ENCODE data around the gene NR2F2.

Gene NR2F2

DNA sequence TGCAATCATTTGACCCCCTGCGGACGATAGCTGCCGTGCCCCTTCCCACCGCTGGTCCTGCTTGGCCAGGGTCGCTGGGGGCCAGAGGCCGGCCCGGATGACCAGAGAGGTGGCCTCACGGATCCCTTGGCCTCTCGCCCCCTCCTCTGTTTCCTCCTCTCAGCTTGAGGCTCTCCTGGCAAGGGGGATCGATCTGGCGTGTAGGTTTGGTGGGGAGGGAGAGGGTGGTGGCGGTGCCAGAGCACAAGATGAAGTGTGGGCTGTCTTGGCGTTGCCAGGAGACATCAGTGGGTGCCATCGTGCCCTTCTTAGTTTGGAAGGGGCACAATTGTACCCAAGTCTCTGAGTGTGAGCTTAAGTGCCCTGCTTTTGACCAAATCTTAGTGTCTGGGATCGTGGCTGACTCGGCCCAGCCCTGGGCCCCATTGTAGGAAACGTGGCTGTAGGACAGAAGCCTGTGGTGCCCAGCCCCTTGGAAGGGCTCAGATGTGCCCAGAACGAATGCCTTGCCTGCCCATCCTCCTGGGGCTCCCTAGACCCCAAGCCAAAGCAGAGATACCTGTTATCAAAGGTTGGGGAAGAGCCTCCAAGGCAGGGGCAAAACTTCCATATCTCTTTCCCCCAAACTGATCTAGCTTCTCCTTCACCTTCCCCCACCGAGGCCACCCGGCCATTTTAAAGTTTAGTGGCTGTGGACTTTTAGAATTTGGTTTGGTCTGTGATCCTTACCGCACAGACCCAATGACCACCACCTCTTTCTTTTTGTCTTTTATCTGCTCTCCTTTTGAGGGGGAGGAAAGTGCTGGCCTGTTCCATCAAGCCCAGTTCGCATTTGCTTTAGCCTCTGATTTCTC is 14.4 kb downstream of the NR2F2 start:
- peaks cover 98% of the 10 kb centered on the region for H3K79me2 ChIP-seq (ENCODE audit: control insufficient read depth, insufficient read depth, low read length, unreplicated experiment)
- H3K4me1 ChIP-seq (ENCODE audit: control insufficient read depth, insufficient read depth, low read length, unreplicated experiment): peaks cover 53% of the 10 kb centered on the region
- 0 out of 2 replicates have a peak, but pooled peaks cover 2% of the 10 kb centered on the region for H3K36me3 ChIP-seq (ENCODE audit: insufficient read depth, low read length)
- no peak overlapping the region for H2AFZ ChIP-seq (ENCODE audit: low read length, unreplicated experiment)
- peak overlapping the region; percentile 97 for H3K4me3 ChIP-seq (ENCODE audit: low read depth, low read length)
- H3K27me3 ChIP-seq (ENCODE audit: insufficient read depth, low read length): no peaks in the 10 kb centered on the region
- H3K27ac ChIP-seq (ENCODE audit: low read depth, low read length): peak overlapping the region; percentile 80

DNA sequence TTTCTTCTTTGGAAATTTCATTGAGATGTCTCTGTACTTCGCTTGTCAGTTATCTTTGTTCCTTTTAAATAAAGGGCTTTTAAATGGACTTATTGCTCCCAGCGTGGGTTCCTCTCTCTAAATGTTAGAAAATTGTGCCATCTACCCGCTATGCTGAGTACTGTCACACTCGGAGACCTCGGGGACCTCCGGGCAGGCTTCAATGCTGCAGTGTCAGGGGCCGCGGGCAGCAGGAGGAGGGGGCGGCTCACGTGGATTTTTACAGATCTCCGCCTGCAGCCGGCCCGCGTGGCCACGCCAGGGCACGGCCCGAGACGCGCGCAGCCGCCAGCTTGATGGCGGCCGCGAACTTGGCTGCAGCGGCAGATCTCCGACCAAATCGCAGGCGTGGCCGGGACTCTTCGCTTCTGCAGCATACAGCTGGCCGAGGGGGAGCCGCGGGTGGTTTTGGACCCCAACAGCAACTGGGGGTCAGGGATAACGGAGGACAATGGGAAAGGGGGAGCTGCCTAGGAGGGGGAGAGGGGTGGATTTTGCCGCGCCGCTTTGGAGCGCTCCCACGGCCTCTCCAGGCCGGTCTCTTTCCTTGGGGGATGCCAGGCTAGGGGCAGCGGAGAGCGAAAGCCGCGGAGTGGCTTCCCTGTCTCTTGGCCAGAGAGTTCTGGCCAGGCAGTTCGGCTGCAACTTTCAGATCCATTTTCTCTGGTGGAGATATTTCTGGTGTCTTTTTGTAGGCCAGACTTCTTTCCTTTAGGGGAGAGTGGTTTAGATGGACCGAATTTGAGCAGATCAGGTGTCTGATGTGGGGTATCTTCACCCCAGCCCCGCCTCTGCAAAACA is 15.3 kb downstream of the NR2F2 start:
- Histone ChIP-seq H3K36me3 (ENCODE audit: insufficient read depth, low read length) (no peaks in the 10 kb centered on the region), H3K4me1 (ENCODE audit: control insufficient read depth, insufficient read depth, low read length, unreplicated experiment) (peaks cover 62% of the 10 kb centered on the region), H3K79me2 (ENCODE audit: control insufficient read depth, insufficient read depth, low read length, unreplicated experiment) (peaks cover 98% of the 10 kb centered on the region), H3K27me3 (ENCODE audit: insufficient read depth, low read length) (no peaks in the 10 kb centered on the region), H3K27ac (ENCODE audit: low read depth, low read length) (peak overlapping the region; percentile 80), H3K4me3 (ENCODE audit: low read depth, low read length) (peak overlapping the region; percentile 97), H2AFZ (ENCODE audit: low read length, unreplicated experiment) (no peak overlapping the region)

DNA sequence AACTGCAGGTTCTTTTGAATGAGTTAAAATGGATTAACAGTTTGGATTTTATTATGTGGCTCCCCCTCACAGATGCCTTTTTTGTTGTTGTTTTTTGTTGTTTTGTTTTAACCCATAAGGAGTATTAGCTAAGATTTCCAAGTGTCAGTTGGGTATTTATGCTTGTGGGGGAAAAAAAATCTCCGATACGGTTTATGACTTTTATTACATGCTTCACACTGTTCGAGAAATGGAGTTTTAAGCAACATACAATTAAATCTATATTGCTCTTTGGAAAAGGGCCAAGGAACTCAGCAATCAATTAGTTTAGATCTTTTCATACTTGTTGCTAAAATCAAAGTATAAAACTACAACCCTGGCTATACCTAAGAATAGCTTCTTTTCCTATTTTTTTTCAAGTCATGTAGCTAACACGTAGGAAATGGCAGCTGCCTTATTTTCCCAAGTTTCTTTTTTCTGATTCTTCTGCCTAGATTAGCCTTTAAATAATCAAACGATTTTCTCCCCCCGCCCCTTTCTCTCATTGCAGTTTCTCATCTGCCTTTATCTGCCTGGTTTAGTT is 16.0 kb downstream of the NR2F2 start:
- no peak overlapping the region for H2AFZ ChIP-seq (ENCODE audit: low read length, unreplicated experiment)
- H3K36me3 ChIP-seq (ENCODE audit: insufficient read depth, low read length): no peaks in the 10 kb centered on the region
- peaks cover 62% of the 10 kb centered on the region for H3K4me1 ChIP-seq (ENCODE audit: control insufficient read depth, insufficient read depth, low read length, unreplicated experiment)
- H3K79me2 ChIP-seq (ENCODE audit: control insufficient read depth, insufficient read depth, low read length, unreplicated experiment): peaks cover 99% of the 10 kb centered on the region
- H3K27me3 ChIP-seq (ENCODE audit: insufficient read depth, low read length): no peaks in the 10 kb centered on the region
- H3K27ac ChIP-seq (ENCODE audit: low read depth, low read length): peak overlapping the region; percentile 80
- peak overlapping the region; percentile 97 for H3K4me3 ChIP-seq (ENCODE audit: low read depth, low read length)

DNA sequence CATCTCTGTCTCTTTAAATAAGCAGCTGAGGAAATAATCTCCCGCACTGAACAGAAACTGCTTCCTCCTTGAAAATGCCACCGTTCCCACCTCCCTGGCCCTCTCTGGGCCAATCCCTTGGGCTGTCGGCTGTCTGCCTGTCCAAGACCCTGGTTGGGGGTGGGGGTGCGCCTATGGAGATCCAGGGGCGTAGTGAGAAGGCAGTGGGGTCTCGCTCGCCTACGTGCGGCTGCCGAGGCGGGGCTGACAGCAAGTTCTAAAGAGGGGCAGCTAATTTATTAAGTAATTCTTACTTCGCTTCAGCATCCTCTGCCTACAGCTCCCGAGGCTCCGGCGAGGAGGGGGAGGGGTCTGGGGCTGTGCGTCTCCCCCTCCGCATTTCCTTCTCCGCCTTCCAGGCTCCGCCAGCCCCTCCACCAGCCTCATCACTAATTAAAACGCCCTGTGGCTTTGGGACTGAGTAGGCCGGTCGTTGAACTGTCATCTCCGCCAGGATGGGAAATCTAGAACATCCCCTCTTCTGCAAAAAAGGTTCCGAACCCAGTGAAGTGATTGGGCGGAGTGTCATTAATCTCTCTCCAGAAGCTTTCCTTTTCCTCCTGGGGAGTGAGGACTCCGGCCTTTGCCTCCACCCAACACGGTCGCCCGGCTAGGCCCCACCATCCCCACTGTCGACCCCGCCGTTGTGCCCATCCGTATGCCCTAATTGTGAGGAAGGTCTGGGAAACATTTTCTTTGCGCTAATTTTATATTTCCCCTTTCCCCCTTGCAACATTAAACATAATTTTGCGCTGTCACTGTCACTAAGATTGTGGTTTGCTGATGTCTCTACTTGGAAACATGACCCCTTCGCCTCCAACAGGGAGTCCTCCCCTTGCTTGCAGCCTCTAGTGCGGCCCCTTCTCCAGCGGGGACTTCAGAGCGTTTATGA is 16.9 kb downstream of the NR2F2 start:
- peak overlapping the region; percentile 80 for H3K27ac ChIP-seq (ENCODE audit: low read depth, low read length)
- no peaks in the 10 kb centered on the region for H3K27me3 ChIP-seq (ENCODE audit: insufficient read depth, low read length)
- peak overlapping the region; percentile 3 for H2AFZ ChIP-seq (ENCODE audit: low read length, unreplicated experiment)
- no peaks in the 10 kb centered on the region for H3K36me3 ChIP-seq (ENCODE audit: insufficient read depth, low read length)
- H3K79me2 ChIP-seq (ENCODE audit: control insufficient read depth, insufficient read depth, low read length, unreplicated experiment): peaks cover 99% of the 10 kb centered on the region
- peaks cover 66% of the 10 kb centered on the region for H3K4me1 ChIP-seq (ENCODE audit: control insufficient read depth, insufficient read depth, low read length, unreplicated experiment)
- H3K4me3 ChIP-seq (ENCODE audit: low read depth, low read length): peak overlapping the region; percentile 97

DNA sequence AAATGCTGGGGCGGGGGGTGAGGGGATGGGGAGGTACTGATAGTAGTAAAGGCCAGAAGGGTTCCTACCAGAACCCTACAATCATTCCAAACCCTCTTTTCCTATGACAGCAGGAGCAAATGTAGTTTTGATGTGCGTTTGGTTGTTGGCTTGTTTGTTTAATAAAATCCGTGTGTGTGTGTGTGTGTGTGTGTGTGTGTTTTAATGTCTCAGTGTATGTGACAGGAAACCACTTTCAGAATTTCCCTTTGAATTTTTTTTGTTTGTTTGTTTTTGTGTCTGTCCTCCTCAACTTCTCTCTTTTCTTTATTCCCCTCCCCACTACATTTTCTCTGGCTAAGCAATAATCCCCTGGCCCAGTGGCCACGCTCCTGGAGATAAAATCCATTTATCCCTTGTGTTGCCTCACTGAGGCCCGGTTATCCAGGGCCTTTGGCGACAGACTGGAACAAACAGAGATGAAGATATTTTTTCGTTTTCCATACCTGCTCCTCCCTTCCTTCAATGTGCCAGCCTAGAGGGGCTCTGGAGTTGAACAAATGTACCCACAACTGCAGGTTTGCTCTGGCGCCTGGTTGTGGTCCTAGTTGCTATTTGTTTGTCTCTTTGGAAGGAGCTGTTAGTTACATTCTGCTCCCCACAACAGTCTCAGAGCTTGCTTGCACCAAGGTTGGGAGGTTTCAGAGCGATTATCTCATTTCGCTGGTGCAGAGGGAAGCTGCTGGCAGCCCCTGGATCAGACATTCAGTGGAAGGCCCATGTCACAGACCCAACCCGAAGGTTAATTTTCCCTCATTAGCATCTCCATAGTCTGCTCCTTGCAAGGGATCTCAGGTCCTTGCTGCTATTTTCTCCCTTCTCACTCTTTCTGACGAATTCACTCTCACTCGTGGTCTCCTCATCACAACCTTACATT is 17.9 kb downstream of the NR2F2 start:
- Histone ChIP-seq H2AFZ (ENCODE audit: low read length, unreplicated experiment) (peak overlapping the region; percentile 15), H3K36me3 (ENCODE audit: insufficient read depth, low read length) (no peaks in the 10 kb centered on the region), H3K27me3 (ENCODE audit: insufficient read depth, low read length) (no peaks in the 10 kb centered on the region), H3K4me3 (ENCODE audit: low read depth, low read length) (peak overlapping the region; percentile 97), H3K79me2 (ENCODE audit: control insufficient read depth, insufficient read depth, low read length, unreplicated experiment) (peaks cover 98% of the 10 kb centered on the region), H3K4me1 (ENCODE audit: control insufficient read depth, insufficient read depth, low read length, unreplicated experiment) (peaks cover 67% of the 10 kb centered on the region), H3K27ac (ENCODE audit: low read depth, low read length) (peak overlapping the region; percentile 80)

DNA sequence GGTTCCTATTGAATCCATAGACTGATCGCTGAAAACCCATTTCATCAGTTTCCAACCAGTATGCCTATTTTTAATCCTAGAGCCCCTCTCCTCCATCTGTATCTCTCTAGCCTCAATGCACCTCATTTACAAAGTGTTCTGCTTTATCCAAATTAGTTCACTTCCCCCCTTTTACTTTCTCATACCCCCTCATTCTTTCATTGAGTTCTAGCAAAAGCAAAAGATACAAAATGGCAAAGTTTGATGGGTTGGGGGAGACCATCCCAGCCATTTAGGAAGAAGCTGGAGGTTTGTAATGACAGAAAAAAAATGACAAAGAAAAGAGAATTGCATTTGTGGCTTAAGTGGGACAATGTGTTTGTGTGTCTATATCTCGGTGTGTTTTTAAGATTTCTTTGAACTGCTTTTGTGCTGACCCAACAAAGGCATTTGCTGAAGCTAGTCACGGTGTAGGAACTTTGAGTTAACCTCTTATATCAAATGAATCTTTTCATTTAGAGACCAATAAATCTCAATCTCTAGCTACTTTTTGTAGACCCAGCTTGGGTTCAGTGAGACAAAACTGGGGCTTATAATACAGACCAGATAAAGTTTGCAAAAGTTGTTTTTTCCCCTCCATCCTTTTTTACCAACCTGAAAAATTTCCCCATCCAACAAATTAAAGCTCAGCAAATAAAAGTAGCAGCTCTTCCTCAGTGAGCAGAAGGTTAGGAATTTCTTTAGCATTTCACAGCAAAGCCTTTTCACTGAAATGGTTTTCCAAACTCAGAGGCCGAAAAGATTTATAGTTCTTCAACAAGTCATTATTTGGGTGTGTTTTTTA is 18.7 kb downstream of the NR2F2 start:
- H3K27me3 ChIP-seq (ENCODE audit: insufficient read depth, low read length): no peaks in the 10 kb centered on the region
- no peak overlapping the region for H2AFZ ChIP-seq (ENCODE audit: low read length, unreplicated experiment)
- peak overlapping the region; percentile 97 for H3K4me3 ChIP-seq (ENCODE audit: low read depth, low read length)
- peak overlapping the region; percentile 80 for H3K27ac ChIP-seq (ENCODE audit: low read depth, low read length)
- H3K4me1 ChIP-seq (ENCODE audit: control insufficient read depth, insufficient read depth, low read length, unreplicated experiment): peaks cover 62% of the 10 kb centered on the region
- peaks cover 93% of the 10 kb centered on the region for H3K79me2 ChIP-seq (ENCODE audit: control insufficient read depth, insufficient read depth, low read length, unreplicated experiment)
- no peaks in the 10 kb centered on the region for H3K36me3 ChIP-seq (ENCODE audit: insufficient read depth, low read length)

DNA sequence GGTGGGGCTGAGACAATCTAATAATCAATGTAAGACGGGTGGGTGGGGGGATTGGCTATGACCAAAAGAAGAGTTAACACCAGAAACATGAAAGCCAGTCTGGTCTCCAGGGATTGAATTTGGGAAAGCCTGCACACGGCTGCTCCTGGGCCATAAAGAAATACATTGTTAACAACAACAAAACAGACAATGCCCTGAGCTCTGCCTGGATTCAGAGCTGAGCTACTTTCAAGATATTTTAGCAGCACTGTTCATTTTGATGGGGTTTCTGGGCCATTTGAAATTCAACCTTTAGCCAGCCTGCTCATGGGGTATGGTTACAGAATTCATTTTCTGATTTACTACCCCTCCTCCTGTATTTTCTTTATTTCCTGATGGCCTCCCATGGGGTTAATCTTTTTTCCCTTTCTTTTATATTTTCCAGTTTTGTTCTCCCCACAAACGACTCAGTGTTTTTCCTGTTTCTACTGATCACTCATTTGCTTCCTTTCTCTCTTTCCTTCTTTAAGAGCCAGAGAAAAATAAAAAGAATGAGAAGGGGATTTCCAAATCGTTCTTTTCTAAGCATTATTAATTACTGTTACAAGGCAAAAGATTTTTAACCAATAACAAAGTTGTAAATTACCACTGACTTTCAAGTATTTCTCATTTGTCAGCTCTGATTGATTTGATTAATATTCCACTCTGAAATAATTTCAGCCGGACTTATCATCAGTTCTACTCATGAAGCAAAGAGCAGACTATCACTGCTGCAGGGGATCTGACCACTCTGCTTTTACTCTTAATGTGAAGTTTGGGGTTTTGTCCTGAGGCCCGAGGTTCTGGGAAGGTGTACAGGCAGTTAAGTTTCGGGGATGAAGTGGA is 19.6 kb downstream of the NR2F2 start:
- Histone ChIP-seq H3K79me2 (ENCODE audit: control insufficient read depth, insufficient read depth, low read length, unreplicated experiment) (peaks cover 91% of the 10 kb centered on the region), H3K4me1 (ENCODE audit: control insufficient read depth, insufficient read depth, low read length, unreplicated experiment) (peaks cover 55% of the 10 kb centered on the region), H3K27ac (ENCODE audit: low read depth, low read length) (peak overlapping the region; percentile 80), H3K4me3 (ENCODE audit: low read depth, low read length) (peak overlapping the region; percentile 97), H3K27me3 (ENCODE audit: insufficient read depth, low read length) (no peaks in the 10 kb centered on the region), H3K36me3 (ENCODE audit: insufficient read depth, low read length) (no peaks in the 10 kb centered on the region), H2AFZ (ENCODE audit: low read length, unreplicated experiment) (no peak overlapping the region)

DNA sequence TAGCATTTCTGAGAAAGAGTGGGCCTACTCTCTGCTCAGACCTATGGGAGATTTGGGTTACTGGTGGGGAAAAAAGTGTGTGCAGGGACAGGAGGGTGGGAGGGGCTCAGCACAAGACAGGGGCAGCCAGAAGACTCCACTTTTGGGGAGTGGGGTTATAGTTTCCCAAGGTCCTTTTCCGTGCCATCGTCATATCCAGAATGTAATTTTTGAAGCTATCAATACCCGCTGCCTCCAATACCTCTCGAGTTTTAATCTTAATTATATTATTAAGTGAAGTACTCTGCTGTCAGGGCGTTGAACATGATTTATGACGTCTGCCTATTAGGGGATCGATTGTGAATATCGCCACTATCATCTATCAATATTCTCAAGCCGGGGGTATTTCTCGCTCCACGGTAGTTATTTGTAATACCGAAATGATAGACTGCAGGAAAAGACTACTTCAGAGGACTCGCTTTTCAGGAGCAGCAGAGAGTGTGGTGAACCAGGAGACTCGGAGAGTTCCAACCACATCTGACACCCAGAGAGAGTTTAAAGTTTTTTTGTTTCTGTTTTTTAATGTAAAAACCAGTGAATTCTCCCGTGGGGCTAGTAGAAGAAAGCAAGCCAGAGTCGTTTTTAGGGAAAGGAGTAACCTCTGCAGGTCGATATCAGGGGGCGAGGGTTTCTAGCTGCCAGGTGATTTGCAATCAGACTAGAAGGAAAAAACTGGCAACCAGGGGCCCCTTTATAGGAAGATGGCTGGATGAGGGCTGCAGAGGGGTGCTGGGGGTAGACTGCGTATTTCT is 20.6 kb downstream of the NR2F2 start:
- Histone ChIP-seq H3K4me3 (ENCODE audit: low read depth, low read length) (peak overlapping the region; percentile 97), H3K27me3 (ENCODE audit: insufficient read depth, low read length) (no peaks in the 10 kb centered on the region), H3K36me3 (ENCODE audit: insufficient read depth, low read length) (no peaks in the 10 kb centered on the region), H3K4me1 (ENCODE audit: control insufficient read depth, insufficient read depth, low read length, unreplicated experiment) (peaks cover 65% of the 10 kb centered on the region), H3K79me2 (ENCODE audit: control insufficient read depth, insufficient read depth, low read length, unreplicated experiment) (peaks cover 91% of the 10 kb centered on the region), H2AFZ (ENCODE audit: low read length, unreplicated experiment) (no peak overlapping the region), H3K27ac (ENCODE audit: low read depth, low read length) (peak overlapping the region; percentile 80)
